Transverse colon (tissue), 4 donors: Measurements from ENCODE around the gene ADM5.

Experiments
- POLR2A ChIP-seq: fragments of 450-650 bp; IDR thresholded peaks from one replicate; pipeline ENCODE4 v1.6.1; 2016; ENCODE audit warnings: antibody characterized with exemption, mild to moderate bottlenecking, moderate library complexity
- POLR2AphosphoS5 ChIP-seq, 3 donors: sonication (generic); formaldehyde crosslinking; IDR thresholded peaks; one replicate each; pipeline ENCODE4 v1.6.1; 2016; ENCODE audit warnings: antibody characterized with exemption in 3 of 3
- TF ChIP-seq, protein P1 (sequence below), 5 experiments: fragments of 200-600 bp in 3 of 5; fragments of 450-650 bp in 2 of 5; sonication (generic) in 3 of 5; IDR thresholded peaks; 1 replicate in 2 of 5; 2 replicates in 3 of 5; pipeline ENCODE4 v1.5.1; 2016 to 2017; ENCODE audit warnings: antibody characterized with exemption in 5 of 5, inconsistent platforms in 3 of 5, mild to moderate bottlenecking in 2 of 5, moderate library complexity in 1 of 5

DNA sequence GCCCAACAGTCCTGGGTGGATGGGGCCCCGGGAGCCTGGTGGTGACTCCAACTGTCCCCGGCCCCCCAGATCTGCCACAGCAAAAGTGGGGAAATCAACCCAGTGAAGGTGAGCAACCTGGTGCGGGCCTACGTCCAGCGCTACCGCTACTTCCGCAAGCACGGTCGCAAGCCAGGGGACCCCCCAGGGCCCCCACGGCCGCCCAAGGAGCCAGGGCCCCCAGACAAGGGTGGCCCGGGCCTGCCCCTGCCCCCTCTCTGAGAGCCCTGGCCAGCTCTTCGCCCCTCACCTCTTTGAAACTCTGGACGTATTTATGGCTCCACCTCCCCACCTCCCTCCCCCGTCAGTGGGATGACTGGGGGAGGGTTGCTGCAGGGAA is 31.3 kb upstream of the ADM5 start:
- no peak for TF ChIP-seq POLR2AphosphoS5 (IDR thresholded peaks at IDR 0.05)
- TF ChIP-seq, protein P1, sequence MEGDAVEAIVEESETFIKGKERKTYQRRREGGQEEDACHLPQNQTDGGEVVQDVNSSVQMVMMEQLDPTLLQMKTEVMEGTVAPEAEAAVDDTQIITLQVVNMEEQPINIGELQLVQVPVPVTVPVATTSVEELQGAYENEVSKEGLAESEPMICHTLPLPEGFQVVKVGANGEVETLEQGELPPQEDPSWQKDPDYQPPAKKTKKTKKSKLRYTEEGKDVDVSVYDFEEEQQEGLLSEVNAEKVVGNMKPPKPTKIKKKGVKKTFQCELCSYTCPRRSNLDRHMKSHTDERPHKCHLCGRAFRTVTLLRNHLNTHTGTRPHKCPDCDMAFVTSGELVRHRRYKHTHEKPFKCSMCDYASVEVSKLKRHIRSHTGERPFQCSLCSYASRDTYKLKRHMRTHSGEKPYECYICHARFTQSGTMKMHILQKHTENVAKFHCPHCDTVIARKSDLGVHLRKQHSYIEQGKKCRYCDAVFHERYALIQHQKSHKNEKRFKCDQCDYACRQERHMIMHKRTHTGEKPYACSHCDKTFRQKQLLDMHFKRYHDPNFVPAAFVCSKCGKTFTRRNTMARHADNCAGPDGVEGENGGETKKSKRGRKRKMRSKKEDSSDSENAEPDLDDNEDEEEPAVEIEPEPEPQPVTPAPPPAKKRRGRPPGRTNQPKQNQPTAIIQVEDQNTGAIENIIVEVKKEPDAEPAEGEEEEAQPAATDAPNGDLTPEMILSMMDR (IDR thresholded peaks at IDR 0.05): no peak
- TF ChIP-seq POLR2A: no peak
